Neural cell (in vitro differentiated cells): ENCODE measurements around the gene KRTAP1-4. TPM values are rescaled to one million over a fixed set of nuclear protein-coding genes. Genes with fewer than 3 reads are reported as not detected.

Experiments
- H2AFZ ChIP-seq: fragments of 200-600, 300-800 bp; sonication (generic), shearing (Covaris generic); 2 replicates; pipeline ENCODE4 v1.6.0; 2014; ENCODE audit warnings: low read depth, mild to moderate bottlenecking, antibody characterized with exemption, low read length, moderate library complexity
- H3F3A ChIP-seq: fragments of 200-600 bp; shearing (Covaris generic); 2 replicates; pipeline ENCODE4 v1.6.1; 2016; ENCODE audit warnings: mild to moderate bottlenecking, moderate library complexity, mixed read lengths, antibody characterized with exemption, low read length; ENCODE audit not compliant: insufficient read depth, poor library complexity, severe bottlenecking
- H3K27ac ChIP-seq: fragments of 200-600, 300-800 bp; sonication (generic), shearing (Covaris generic); 2 replicates; pipeline ENCODE4 v1.5.1; 2014; ENCODE audit warnings: mild to moderate bottlenecking, low read length, moderate library complexity
- H3K27me3 ChIP-seq: fragments of 300-800, 200-600 bp; sonication (generic), shearing (Covaris generic); 2 replicates; pipeline ENCODE4 v1.6.0; 2014; ENCODE audit warnings: mild to moderate bottlenecking, low read depth, low read length, moderate library complexity; ENCODE audit not compliant: insufficient read depth
- H3K36me3 ChIP-seq: fragments of 300-800, 200-600 bp; sonication (generic), shearing (Covaris generic); 2 replicates; pipeline ENCODE4 v1.5.1; 2014; ENCODE audit warnings: mild to moderate bottlenecking, antibody characterized with exemption, low read length, moderate library complexity; ENCODE audit not compliant: insufficient read depth
- H3K4me2 ChIP-seq: fragments of 300-800, 200-600 bp; sonication (generic), shearing (Covaris generic); 2 replicates; pipeline ENCODE4 v1.6.0; 2014; ENCODE audit warnings: mild to moderate bottlenecking, low read length
- H3K4me3 ChIP-seq: fragments of 300-800, 200-600 bp; sonication (generic), shearing (Covaris generic); 2 replicates; pipeline ENCODE4 v1.5.1; 2014; ENCODE audit warnings: mild to moderate bottlenecking, low read length, moderate library complexity
- H3K79me2 ChIP-seq: fragments of 200-600 bp; shearing (Covaris generic); replicated peaks from 2 replicates; pipeline ENCODE4 v1.6.0; 2014; ENCODE audit warnings: mild to moderate bottlenecking, low read length, moderate library complexity; ENCODE audit not compliant: insufficient read depth
- H3K9ac ChIP-seq: fragments of 300-800, 200-600 bp; sonication (generic), shearing (Covaris generic); 2 replicates; pipeline ENCODE4 v1.6.1; 2016; ENCODE audit warnings: mild to moderate bottlenecking, low read length, mixed read lengths
- H3K9me2 ChIP-seq: fragments of 200-600 bp; shearing (Covaris generic); 2 replicates; pipeline ENCODE4 v1.6.1; 2016; ENCODE audit warnings: mild to moderate bottlenecking, low read length, mixed read lengths; ENCODE audit not compliant: insufficient read depth
- H3K9me3 ChIP-seq: fragments of 200-600, 300-800 bp; sonication (generic), shearing (Covaris generic); 2 replicates; pipeline ENCODE4 v1.6.1; 2016; ENCODE audit warnings: mild to moderate bottlenecking, mixed run types, low read length, moderate library complexity, mixed read lengths
- H4K20me1 ChIP-seq: fragments of 200-600 bp; shearing (Covaris generic); 2 replicates; pipeline ENCODE4 v1.6.1; 2016; ENCODE audit warnings: mild to moderate bottlenecking, mixed run types; ENCODE audit not compliant: insufficient read depth
- CTCF ChIP-seq: fragments of 450-650 bp; IDR thresholded peaks from 2 replicates; pipeline ENCODE4 v1.5.1; 2014; ENCODE audit warnings: antibody characterized with exemption, mild to moderate bottlenecking, moderate library complexity; ENCODE audit not compliant: poor library complexity, severe bottlenecking
- EP300 ChIP-seq: fragments of 450-650 bp; conservative IDR thresholded peaks from 2 replicates; pipeline ENCODE4 v1.6.1; 2014; ENCODE audit warnings: antibody characterized with exemption, mild to moderate bottlenecking, moderate library complexity; ENCODE audit not compliant: poor library complexity, severe bottlenecking
- EZH2 ChIP-seq: fragments of 200-600, 300-800 bp; shearing (Covaris generic), sonication (generic); IDR thresholded peaks from 2 replicates; pipeline ENCODE4 v1.6.1; 2014; ENCODE audit warnings: antibody characterized with exemption, low read length, borderline replicate concordance, mild to moderate bottlenecking; ENCODE audit not compliant: insufficient read depth, poor library complexity, severe bottlenecking
- MXI1 ChIP-seq: fragments of 450-650 bp; conservative IDR thresholded peaks from 2 replicates; pipeline ENCODE4 v1.6.1; 2014; ENCODE audit warnings: antibody characterized with exemption, mild to moderate bottlenecking; ENCODE audit not compliant: poor library complexity, severe bottlenecking
- POLR2AphosphoS5 ChIP-seq: IDR thresholded peaks from 2 replicates; pipeline ENCODE4 v1.6.1; 2012
- RAD21 ChIP-seq: fragments of 450-650 bp; conservative IDR thresholded peaks from 2 replicates; pipeline ENCODE4 v1.6.1; 2014; ENCODE audit warnings: antibody characterized with exemption, mild to moderate bottlenecking, moderate library complexity
- SMC3 ChIP-seq: fragments of 450-650 bp; conservative IDR thresholded peaks from 2 replicates; pipeline ENCODE4 v1.6.1; 2014; ENCODE audit warnings: antibody characterized with exemption, mild to moderate bottlenecking, moderate library complexity; ENCODE audit not compliant: poor library complexity
- TAF1 ChIP-seq: IDR thresholded peaks from 2 replicates; pipeline ENCODE4 v1.6.1; 2012; ENCODE audit warnings: low read depth
- polyA plus RNA-seq: library from polyadenylated mRNA; depleted of rRNA; stranded (reverse); fragments of >200 nt; gene quantifications from 2 replicates; pipeline ENCODE4 v1.2.3, GENCODE V29; 2014
- TF ChIP-seq, protein P1 (sequence below): IDR thresholded peaks from 2 replicates; pipeline ENCODE4 v1.6.1; 2012; ENCODE audit warnings: borderline replicate concordance

KRTAP1-4 gene
- polyA plus RNA-seq, 1 donor from 2014 or later: not detected

DNA sequence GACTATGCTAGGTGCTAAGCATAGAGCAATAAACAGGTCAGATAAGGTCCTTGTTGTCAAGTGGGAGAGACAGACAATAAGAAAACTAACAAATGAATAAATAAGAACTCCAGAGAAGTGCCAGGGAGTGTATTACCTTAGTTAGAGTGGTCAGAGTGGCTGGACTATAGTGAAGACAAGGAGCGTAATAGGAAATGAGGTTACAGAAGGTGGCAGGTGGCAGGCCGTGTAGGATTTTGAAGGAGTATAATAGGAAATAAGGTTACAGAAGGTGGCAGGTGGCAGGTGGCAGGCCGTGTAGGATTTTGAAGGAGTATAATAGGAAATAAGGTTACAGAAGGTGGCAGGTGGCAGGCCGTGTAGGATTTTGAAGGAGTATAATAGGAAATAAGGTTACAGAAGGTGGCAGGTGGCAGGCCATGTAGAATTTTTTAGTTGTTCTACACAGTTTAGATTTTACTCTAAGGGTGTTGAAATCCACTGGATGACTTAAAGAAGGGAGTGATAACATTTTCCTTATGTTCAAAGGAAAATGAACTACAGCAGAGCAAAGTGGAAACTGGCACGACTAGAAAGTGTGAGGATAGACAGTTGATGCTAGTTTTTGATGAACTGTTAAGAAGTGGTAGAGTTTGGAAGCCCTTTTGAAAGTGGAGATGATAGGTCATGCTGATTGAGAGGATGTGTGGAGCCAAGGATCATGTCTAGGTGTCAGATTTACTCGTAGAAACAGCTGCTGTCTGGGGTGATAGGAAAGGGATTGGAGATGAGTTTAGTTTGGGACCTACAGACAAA lies 17.5 kb downstream of the KRTAP1-4 start:
- Histone ChIP-seq H4K20me1 (no peaks in the 10 kb centered on the region), H3K9me2 (no peaks in the 10 kb centered on the region), H3K9ac (no peak overlapping the region), H3F3A (no peaks in the 10 kb centered on the region), H3K27ac (no peak overlapping the region), H3K36me3 (no peaks in the 10 kb centered on the region), H3K79me2 (no peaks in the 10 kb centered on the region), H3K27me3 (no peaks in the 10 kb centered on the region), H3K4me3 (no peak overlapping the region), H3K9me3 (no peaks in the 10 kb centered on the region), H3K4me2 (no peak overlapping the region), H2AFZ (no peak overlapping the region)
- TF ChIP-seq, protein P1, sequence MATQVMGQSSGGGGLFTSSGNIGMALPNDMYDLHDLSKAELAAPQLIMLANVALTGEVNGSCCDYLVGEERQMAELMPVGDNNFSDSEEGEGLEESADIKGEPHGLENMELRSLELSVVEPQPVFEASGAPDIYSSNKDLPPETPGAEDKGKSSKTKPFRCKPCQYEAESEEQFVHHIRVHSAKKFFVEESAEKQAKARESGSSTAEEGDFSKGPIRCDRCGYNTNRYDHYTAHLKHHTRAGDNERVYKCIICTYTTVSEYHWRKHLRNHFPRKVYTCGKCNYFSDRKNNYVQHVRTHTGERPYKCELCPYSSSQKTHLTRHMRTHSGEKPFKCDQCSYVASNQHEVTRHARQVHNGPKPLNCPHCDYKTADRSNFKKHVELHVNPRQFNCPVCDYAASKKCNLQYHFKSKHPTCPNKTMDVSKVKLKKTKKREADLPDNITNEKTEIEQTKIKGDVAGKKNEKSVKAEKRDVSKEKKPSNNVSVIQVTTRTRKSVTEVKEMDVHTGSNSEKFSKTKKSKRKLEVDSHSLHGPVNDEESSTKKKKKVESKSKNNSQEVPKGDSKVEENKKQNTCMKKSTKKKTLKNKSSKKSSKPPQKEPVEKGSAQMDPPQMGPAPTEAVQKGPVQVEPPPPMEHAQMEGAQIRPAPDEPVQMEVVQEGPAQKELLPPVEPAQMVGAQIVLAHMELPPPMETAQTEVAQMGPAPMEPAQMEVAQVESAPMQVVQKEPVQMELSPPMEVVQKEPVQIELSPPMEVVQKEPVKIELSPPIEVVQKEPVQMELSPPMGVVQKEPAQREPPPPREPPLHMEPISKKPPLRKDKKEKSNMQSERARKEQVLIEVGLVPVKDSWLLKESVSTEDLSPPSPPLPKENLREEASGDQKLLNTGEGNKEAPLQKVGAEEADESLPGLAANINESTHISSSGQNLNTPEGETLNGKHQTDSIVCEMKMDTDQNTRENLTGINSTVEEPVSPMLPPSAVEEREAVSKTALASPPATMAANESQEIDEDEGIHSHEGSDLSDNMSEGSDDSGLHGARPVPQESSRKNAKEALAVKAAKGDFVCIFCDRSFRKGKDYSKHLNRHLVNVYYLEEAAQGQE: no peak
- no peak for TF ChIP-seq SMC3
- TF ChIP-seq POLR2AphosphoS5: no peak
- TF ChIP-seq EP300: no peak
- no peak for TF ChIP-seq RAD21
- no peak for TF ChIP-seq MXI1
- TF ChIP-seq TAF1: no peak
- TF ChIP-seq CTCF: no peak
- no peak for TF ChIP-seq EZH2

GRCh38 chr17:41010441-41010840 lies 19.6 kb downstream of the KRTAP1-4 start:
- Histone ChIP-seq H3K9me2 (no peaks in the 10 kb centered on the region), H3K27ac (no peak overlapping the region)
- no peak for TF ChIP-seq SMC3
- TF ChIP-seq TAF1: no peak
- no peak for TF ChIP-seq EZH2
- no peak for TF ChIP-seq RAD21

More at GRCh38 chr17:41010441-41010840, 19.6 kb downstream of the KRTAP1-4 start:
- Histone ChIP-seq H2AFZ (no peak overlapping the region), H3K9ac (no peak overlapping the region), H3K9me3 (no peaks in the 10 kb centered on the region), H3K79me2 (no peaks in the 10 kb centered on the region), H4K20me1 (no peaks in the 10 kb centered on the region), H3K27me3 (no peaks in the 10 kb centered on the region), H3K36me3 (no peaks in the 10 kb centered on the region), H3F3A (no peaks in the 10 kb centered on the region), H3K4me2 (no peak overlapping the region), H3K4me3 (no peak overlapping the region)
